HG02759 (cell line): ENCODE data around the gene LDB2.
"Not testable (repeated sequence)": the region's sequence is repeated elsewhere in the genome, so short reads cannot be mapped to it uniquely, and the experiment has no call there.

Experiments used
- ATAC-seq: cut with Tn5 transposase; IDR thresholded peaks from one replicate; pipeline ENCODE4 v1.9.1; 2021; ENCODE audit warnings: mild to moderate bottlenecking, moderate library complexity; ENCODE audit not compliant: unreplicated experiment

Gene LDB2

DNA sequence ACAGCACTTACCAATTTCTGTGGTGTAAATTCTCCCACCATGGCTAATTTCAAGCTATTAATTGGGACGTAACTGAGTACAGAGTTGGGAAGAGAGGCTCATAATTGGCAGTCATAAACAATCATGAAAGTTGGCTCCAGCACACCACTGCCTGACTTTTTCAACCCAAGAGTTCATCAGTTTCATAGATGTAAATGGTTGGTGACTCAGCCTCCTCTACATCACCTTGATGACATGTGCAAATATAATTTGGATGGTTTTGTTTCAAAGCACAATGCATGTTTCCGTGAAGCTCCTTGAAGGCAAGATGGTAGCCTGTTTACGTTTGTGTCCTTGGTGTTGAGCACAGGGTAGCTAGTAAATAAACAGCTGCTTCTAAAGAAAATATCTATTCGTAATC, 235.1 kb downstream of the LDB2 start:
- no peak for ATAC-seq

- no peak for ATAC-seq
Measured at GRCh38 chr4:16661813-16662212, 236.6 kb downstream of the LDB2 start.

GRCh38 chr4:16660656-16661055, 237.8 kb downstream of the LDB2 start:
- ATAC-seq, result no peak

GRCh38 chr4:16659694-16660093, 238.8 kb downstream of the LDB2 start:
- ATAC-seq, result no peak

- no peak for ATAC-seq
Measured at GRCh38 chr4:16659079-16659478, 239.4 kb downstream of the LDB2 start.

- ATAC-seq, result no peak
Measured at GRCh38 chr4:16658183-16658582, 240.3 kb downstream of the LDB2 start.

DNA sequence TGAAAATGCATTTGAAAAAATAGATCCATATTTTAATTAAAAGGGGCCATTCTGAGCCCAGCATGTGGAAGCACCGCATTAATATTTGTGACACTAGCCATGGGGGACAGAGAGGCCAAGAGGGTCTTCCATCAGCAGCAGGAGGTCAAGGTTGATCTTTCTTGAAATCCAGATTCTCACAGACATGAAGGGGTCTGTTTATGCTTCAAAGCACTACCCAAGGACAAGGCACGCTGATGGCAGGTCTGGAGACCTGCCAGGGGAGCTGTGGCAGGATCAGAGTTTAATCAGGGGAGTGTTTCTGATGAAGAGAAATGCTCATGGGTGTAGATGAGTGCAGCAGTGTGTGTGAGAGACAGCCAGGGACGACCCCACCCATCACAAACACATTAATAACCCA, 243.3 kb downstream of the LDB2 start:
- no peak for ATAC-seq

- ATAC-seq, result no peak
Measured at GRCh38 chr4:16652732-16653305, 245.6 kb downstream of the LDB2 start.

GRCh38 chr4:16646459-16646858, 252.0 kb downstream of the LDB2 start:
- ATAC-seq, result no peak

DNA sequence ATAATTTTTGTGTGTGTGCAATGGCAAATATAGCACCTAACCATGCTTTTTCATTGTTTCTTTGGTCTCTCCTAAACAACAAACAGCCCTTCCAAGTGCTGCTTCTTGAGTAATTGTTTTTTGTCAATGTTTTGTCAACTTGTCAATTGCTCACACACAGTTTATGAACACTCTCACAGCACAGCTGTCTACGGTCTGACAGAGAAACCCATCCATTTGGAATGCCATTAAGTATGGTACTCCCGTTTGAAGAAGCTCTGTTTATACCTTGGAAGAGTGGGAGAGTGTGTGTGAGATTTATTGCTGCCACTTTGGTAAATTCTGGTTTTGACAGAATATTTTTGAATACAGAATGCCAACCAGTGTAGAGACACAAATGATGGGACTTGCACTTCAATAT, 254.6 kb downstream of the LDB2 start:
- no peak for ATAC-seq

DNA sequence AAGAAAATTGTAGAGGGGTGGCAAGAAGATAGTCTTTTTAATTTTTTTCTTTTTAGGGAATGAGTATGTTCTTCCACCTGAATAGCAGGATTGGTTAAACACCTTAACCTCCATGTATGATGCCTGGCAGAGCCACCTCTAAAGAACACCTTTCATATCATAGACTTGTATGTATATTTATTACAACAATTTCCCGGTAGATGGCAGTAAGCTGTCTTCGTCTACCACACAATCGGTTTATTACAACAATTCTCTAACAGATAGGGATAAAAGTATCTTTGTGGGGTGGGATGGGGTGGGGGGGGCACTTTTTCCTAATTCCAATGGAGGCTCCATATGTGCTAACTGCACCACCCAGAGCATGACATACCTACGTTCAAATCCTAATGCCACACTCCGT, 255.5 kb downstream of the LDB2 start:
- ATAC-seq, result no peak

DNA sequence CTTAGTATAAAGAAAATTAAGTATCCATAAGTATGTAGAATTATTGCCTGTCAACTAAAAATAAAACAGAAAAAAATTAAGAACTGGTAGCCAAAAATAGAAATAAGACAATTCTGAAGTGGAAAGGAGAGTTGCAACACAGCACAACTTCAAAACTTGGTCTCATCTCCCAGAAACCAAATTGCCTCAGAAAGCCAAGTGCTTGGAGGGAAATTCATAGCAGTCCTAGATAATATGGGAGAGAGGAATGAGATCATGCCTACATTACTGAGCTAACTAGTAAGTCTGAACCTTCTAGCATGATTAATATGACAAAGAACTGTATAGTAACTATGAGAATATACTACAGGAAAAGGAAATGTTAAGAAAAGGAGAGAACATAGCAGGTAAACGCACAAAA, 256.5 kb downstream of the LDB2 start:
- no peak for ATAC-seq

DNA sequence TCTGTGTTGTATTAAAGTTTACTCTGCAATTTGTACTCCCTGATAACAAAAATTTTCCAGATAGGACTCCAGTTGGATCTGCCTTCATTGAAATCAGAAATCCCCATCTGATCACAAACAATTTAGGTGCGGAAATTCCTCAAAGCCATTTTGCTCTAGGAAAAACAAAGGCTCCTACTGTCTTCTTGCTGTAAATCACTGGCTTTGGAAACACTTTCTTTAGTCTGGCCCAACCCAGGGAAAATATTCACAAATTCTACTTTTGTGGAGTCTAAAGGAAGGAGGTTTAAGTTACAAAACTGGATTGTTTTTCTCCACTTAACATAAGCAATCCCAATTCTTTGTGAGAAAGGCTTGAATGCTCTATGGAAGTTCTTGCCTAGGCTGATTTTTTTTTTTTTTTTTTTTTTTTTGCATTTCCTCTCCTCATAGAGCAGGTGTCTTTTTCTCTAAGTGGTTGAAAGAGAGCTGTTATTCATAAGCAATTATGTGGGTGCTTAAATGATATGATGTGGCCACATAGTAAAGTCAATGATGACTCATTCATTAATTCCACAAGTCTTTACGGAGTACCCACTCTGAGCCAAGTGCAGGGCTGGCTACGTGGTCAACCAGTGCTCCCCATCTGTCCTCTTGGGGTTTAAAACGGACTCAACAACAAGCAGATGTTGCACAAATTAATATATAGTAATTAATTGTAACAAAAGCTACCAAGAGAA, 261.4 kb downstream of the LDB2 start:
- ATAC-seq, result no peak

DNA sequence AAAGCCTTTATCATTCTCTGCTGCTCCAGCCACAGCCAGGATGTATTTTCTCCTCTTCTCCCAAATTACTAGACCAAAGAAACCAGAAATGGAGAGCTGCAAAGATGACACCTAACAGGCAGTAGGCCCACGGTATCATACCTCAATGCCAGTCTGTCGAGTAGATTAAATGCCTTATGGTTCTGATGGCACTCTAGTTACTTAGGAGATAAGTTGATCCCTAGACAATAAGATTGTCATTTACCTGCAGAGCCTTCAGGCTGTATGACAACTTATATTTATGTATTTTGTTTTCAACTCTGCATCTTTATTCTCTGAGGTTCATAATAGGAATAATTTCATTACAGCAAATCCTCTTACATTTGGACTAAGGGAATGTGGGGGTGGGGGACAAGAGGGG, 262.1 kb downstream of the LDB2 start:
- no peak for ATAC-seq

DNA sequence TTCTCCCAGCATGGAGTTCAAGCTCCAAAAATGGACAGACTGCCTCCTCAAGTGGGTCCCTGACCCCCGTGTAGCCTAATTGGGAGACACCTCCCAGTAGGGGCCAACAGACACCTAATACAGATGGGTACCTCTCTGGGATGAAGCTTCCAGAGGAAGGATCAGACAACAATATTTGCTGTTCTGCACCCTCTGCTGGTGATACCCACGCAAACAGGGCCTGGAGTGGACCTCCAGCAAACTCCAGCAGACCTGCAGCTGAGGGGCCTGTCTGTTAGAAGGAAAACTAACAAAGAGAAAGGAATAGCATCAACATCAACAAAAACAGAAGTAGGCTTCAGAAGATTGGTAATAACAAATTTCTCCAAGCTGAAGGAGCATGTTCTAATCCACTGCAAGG, 269.2 kb downstream of the LDB2 start:
- not testable (repeated sequence) for ATAC-seq

GRCh38 chr4:16628835-16629234, 269.6 kb downstream of the LDB2 start:
- not testable (repeated sequence) for ATAC-seq

DNA sequence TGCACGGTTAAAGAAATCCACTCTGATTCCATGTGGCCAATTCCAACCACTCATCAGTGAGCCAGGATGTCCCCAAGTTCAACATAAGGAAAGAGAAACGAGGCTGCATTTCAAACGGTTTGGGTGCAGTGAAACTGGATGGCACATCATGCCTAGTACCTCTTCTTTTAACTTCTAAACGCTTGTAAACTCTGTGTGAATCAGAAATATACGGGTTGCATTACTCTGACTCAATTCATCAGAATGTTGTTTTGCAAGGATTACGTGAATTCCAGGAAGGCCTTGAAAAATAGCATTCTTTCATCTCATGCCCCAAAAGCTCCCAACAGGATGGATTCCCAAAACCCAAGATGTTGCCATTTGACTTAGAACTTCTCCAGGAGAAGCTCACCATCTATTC, 270.4 kb downstream of the LDB2 start:
- no peak for ATAC-seq

- no peak for ATAC-seq
Measured at GRCh38 chr4:16626945-16627344, 271.5 kb downstream of the LDB2 start.

DNA sequence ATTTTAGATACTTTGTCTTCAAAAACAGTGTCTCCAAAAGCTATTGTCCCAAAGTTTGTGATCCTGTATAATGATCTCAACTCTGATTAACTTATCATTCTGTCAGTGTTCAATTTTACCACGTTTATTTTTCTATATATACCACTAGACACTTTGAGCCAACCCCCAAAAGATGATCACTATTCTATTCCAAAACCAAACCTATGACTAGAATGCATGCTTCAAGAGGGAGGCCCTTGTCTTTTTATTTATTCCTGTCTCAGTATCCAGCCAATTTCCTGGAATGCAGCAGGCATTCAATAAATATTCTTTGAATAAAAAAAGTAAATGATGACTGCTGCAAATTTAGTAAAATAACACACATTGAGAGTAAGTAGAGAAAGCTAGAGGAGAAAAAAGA, 275.6 kb downstream of the LDB2 start:
- ATAC-seq, result no peak

DNA sequence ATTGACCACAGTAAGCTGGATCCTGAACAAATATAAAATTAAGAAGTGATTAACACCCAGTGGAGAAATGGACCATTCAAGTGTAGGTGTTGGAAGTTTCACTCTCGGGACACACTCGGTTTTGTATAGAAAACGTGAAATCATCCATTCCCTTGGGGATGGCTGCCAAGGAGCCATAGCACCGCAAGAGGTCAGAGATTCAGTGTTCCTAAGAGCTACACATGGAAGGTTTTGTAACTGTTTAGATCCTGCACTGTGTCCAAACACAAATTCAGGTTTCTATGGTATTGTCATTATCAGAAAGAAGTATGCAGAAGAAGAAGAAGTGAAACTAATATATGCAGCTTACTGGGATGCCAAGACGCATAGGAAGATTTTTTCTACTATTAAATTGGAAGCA, 281.0 kb downstream of the LDB2 start:
- ATAC-seq, result no peak

DNA sequence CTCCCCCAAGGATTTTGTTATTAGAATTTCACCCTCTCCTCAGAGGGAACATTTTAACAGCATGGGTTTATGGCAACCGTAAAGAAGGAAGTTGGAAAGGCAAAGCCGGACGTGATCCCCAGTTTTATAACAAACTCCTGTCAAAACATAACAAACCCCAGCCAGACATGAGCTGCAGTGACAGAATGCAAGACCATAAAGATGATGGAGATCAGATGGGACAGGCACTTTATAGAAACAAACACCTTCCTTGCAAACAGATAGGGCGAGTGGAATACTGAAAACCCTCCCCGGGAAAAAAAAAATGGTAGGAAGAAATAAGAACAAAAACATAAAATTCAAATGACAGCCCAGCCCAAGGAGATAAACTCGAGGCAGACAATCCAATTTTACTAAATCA, 281.4 kb downstream of the LDB2 start:
- ATAC-seq, result no peak

- ATAC-seq, result no peak
Measured at GRCh38 chr4:16609170-16609758, 289.2 kb downstream of the LDB2 start.
